MCF 10A (cell line): ENCODE data around the gene RGL4. TPM values are rescaled to one million over a fixed set of nuclear protein-coding genes. Genes with fewer than 3 reads are reported as not detected.

Experiments used
- BruUV-seq: library from RNA; stranded (reverse); fragments of 400-500 nt; replicated peaks from 2 replicates; lab custom pipeline; 2021; lab: Mats Ljungman, UMichigan
- CTCF ChIA-PET: fragments of 300-600 bp; sonication (Branson Sonifier 250); formaldehyde crosslinking; extraction: SDS; loops from one replicate; lab custom pipeline; 2021; ENCODE audit warnings: antibody characterized with exemption, inconsistent platforms; lab: Yijun Ruan, JAX
- POLR2A ChIA-PET: fragments of 300-600, 350-650 bp; sonication (Branson Sonifier 250); formaldehyde crosslinking; extraction: SDS; loops from one replicate; lab custom pipeline; 2020; ENCODE audit warnings: antibody characterized with exemption, inconsistent platforms; lab: Yijun Ruan, JAX
- DNase-seq: peaks from one replicate; pipeline ENCODE4 v3.0.0-alpha.2; 2018; ENCODE audit not compliant: unreplicated experiment
- H3K27ac Mint-ChIP-seq: one replicate; pipeline ENCODE4 v1.8.0; 2022; ENCODE audit warnings: mild to moderate bottlenecking, low read depth, mixed read lengths; ENCODE audit not compliant: unreplicated experiment
- H3K27me3 Mint-ChIP-seq: one replicate; pipeline ENCODE4 v1.8.0; 2022; ENCODE audit warnings: mixed read lengths; ENCODE audit not compliant: insufficient read depth, unreplicated experiment
- H3K36me3 Mint-ChIP-seq: one replicate; pipeline ENCODE4 v1.8.0; 2022; ENCODE audit warnings: mild to moderate bottlenecking, moderate library complexity, mixed read lengths; ENCODE audit not compliant: insufficient read depth, unreplicated experiment
- H3K4me1 Mint-ChIP-seq: one replicate; pipeline ENCODE4 v1.8.0; 2022; ENCODE audit warnings: mixed read lengths; ENCODE audit not compliant: insufficient read depth, unreplicated experiment
- H3K4me3 Mint-ChIP-seq: one replicate; pipeline ENCODE4 v1.8.0; 2022; ENCODE audit warnings: mild to moderate bottlenecking, moderate library complexity, mixed read lengths; ENCODE audit not compliant: unreplicated experiment
- H3K9me3 Mint-ChIP-seq: one replicate; pipeline ENCODE4 v1.8.0; 2022; ENCODE audit warnings: mixed read lengths; ENCODE audit not compliant: unreplicated experiment
- intact Hi-C: fragments of 100-400 bp; cut with micrococcal nuclease; formaldehyde crosslinking; loops from 2 replicates; pipeline ENCODE4 v1.14.1; 2022
- total RNA-seq: library from RNA; stranded (reverse); gene quantifications from 2 replicates; pipeline ENCODE4 v1.2.3, GENCODE V29; 2022
- TF ChIP-seq, protein P1 (sequence below): fragments of 200-600 bp; IDR thresholded peaks from one replicate; pipeline ENCODE4 v1.8.0; 2022; ENCODE audit warnings: antibody characterized with exemption, mild to moderate bottlenecking; ENCODE audit not compliant: unreplicated experiment

Gene RGL4
- total RNA-seq, 1 experiment from 2014 or later = not detected

DNA sequence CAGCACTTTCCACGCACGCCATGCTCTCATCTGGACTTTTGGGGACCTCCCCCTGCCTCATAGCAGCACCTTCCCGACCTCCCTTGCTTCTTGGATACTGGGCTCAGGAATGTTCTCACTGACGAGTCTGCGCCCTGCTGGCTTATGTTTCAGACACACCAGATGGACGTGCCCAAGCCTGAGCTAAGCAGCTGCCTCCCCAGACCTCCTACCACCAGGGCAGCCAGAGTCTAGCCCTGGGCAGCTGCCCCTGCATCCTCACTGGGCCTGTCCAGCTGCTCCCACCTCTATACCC is 13.2 kb upstream of the RGL4 start:
- no peaks in the 10 kb centered on the region for H3K27me3 Mint-ChIP-seq

GRCh38 chr22:23678133-23678532 is 12.7 kb upstream of the RGL4 start:
- no peaks in the 10 kb centered on the region for H3K27me3 Mint-ChIP-seq
- H3K4me1 Mint-ChIP-seq = no peaks in the 10 kb centered on the region
- no peak overlapping the region for H3K4me3 Mint-ChIP-seq
- CTCF ChIA-PET = interaction anchor here (0.6 kb wide), 1 partner anchor 100 kb away, joined by 3 read pairs; no protein-coding TSS in a partner anchor
- no peak overlapping the region for H3K27ac Mint-ChIP-seq
- H3K36me3 Mint-ChIP-seq = peaks cover 6% of the 10 kb centered on the region
- H3K9me3 Mint-ChIP-seq = no peaks in the 10 kb centered on the region
- POLR2A ChIA-PET = no interaction called here
- DNase-seq = no peak
- intact Hi-C loops = no loop called here
- no TSS peak for BruUV-seq
- TF ChIP-seq, protein P1, sequence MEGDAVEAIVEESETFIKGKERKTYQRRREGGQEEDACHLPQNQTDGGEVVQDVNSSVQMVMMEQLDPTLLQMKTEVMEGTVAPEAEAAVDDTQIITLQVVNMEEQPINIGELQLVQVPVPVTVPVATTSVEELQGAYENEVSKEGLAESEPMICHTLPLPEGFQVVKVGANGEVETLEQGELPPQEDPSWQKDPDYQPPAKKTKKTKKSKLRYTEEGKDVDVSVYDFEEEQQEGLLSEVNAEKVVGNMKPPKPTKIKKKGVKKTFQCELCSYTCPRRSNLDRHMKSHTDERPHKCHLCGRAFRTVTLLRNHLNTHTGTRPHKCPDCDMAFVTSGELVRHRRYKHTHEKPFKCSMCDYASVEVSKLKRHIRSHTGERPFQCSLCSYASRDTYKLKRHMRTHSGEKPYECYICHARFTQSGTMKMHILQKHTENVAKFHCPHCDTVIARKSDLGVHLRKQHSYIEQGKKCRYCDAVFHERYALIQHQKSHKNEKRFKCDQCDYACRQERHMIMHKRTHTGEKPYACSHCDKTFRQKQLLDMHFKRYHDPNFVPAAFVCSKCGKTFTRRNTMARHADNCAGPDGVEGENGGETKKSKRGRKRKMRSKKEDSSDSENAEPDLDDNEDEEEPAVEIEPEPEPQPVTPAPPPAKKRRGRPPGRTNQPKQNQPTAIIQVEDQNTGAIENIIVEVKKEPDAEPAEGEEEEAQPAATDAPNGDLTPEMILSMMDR = no peak

More for the DNA sequence above, 13.2 kb upstream of the RGL4 start:
- H3K36me3 Mint-ChIP-seq = peaks cover 6% of the 10 kb centered on the region
- TF ChIP-seq, protein P1 = no peak
- no peaks in the 10 kb centered on the region for H3K4me1 Mint-ChIP-seq
- DNase-seq = no peak
- CTCF ChIA-PET = no interaction called here
- H3K4me3 Mint-ChIP-seq = no peak overlapping the region
- H3K27ac Mint-ChIP-seq = no peak overlapping the region
- intact Hi-C loops = no loop called here
- no TSS peak for BruUV-seq
- POLR2A ChIA-PET = no interaction called here
- no peaks in the 10 kb centered on the region for H3K9me3 Mint-ChIP-seq

GRCh38 chr22:23681026-23681809 is 9.6 kb upstream of the RGL4 start:
- H3K4me3 Mint-ChIP-seq = no peak overlapping the region
- POLR2A ChIA-PET = no interaction called here
- intact Hi-C loops = no loop called here
- H3K27me3 Mint-ChIP-seq = no peaks in the 10 kb centered on the region
- DNase-seq = no peak
- H3K27ac Mint-ChIP-seq = no peak overlapping the region
- H3K4me1 Mint-ChIP-seq = no peaks in the 10 kb centered on the region
- no peaks in the 10 kb centered on the region for H3K36me3 Mint-ChIP-seq
- no peaks in the 10 kb centered on the region for H3K9me3 Mint-ChIP-seq
- CTCF ChIA-PET = no interaction called here
- TF ChIP-seq, protein P1 = no peak
- BruUV-seq = no TSS peak

DNA sequence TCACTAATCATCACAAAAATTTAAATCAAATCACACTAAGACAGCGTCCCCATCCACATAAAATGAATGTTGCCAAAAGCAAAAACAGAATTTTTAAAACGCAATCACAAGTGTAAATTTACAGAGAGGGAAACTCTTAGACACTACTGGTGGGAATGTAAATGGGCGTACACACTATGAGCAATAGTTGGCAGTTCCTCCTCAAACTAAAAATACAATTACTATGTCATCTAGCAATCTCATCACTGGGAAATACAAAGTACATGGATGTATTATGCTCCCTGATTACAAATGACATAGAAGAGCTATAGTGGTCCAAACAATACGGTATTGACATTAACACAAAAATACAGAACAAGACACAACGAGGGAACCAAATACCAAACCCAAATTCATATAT is 8.7 kb upstream of the RGL4 start:
- TF ChIP-seq, protein P1 = no peak
- DNase-seq = no peak
- ChIA-PET POLR2A (no interaction called here), CTCF (interaction anchor here (0.6 kb wide), 1 partner anchor 93 kb away, joined by 3 read pairs; no protein-coding TSS in a partner anchor)
- intact Hi-C loops = no loop called here
- no peaks in the 10 kb centered on the region for H3K9me3 Mint-ChIP-seq
- no peaks in the 10 kb centered on the region for H3K27me3 Mint-ChIP-seq
- H3K36me3 Mint-ChIP-seq = no peaks in the 10 kb centered on the region
- no peak overlapping the region for H3K27ac Mint-ChIP-seq
- no peak overlapping the region for H3K4me3 Mint-ChIP-seq
- no TSS peak for BruUV-seq
- H3K4me1 Mint-ChIP-seq = no peaks in the 10 kb centered on the region
